GM21381 (cell line): ENCODE results near the gene CNTN5.

Experiments used
- ATAC-seq: cut with Tn5 transposase; IDR thresholded peaks from one replicate; pipeline ENCODE4 v1.9.1; 2021; ENCODE audit warnings: mild to moderate bottlenecking, moderate library complexity; ENCODE audit not compliant: unreplicated experiment

CNTN5 gene

DNA sequence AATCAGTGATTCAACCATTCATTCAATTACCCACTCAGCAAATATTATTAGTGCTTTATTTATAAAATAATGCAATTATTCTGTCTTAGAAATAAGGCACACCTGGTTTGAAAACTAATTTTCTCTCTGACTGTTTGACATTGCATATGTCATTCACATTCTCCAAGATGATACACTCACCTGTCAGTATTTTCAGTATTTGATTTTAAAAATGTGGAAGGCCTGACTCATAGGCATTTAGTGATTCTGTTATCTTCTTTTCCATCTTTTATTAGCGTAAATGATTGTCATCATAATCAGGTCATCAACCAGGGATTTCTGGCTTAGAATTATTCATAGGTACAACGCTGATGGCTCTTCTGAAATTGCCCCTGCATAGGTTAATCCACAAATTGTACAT lies 480.9 kb downstream of the CNTN5 start:
- no peak for ATAC-seq

DNA sequence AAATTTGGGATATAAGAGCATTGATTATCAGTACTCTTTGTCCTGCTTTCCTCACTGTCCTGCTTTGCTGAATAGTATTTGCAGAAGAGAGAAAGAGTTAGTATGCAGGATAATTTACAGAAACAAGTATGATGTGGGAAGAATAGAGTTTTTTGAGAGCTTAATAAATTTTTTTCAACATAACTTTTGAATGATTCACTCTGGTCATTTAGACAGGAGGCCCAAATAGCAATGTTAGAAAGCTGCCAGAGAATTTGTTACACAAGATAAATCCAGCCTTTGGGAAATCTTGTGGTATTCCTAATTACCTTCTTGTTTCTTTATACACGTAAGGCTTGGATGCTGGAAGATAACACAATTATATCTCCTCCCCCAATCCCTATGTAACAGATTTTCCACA lies 484.6 kb downstream of the CNTN5 start:
- ATAC-seq, result no peak

- no peak for ATAC-seq
Measured at GRCh38 chr11:99505831-99506230, 485.1 kb downstream of the CNTN5 start.

- ATAC-seq, result no peak
Measured at GRCh38 chr11:99509863-99510262, 489.1 kb downstream of the CNTN5 start.

GRCh38 chr11:99513368-99513767 lies 492.6 kb downstream of the CNTN5 start:
- no peak for ATAC-seq

GRCh38 chr11:99519095-99519494 lies 498.3 kb downstream of the CNTN5 start:
- no peak for ATAC-seq

DNA sequence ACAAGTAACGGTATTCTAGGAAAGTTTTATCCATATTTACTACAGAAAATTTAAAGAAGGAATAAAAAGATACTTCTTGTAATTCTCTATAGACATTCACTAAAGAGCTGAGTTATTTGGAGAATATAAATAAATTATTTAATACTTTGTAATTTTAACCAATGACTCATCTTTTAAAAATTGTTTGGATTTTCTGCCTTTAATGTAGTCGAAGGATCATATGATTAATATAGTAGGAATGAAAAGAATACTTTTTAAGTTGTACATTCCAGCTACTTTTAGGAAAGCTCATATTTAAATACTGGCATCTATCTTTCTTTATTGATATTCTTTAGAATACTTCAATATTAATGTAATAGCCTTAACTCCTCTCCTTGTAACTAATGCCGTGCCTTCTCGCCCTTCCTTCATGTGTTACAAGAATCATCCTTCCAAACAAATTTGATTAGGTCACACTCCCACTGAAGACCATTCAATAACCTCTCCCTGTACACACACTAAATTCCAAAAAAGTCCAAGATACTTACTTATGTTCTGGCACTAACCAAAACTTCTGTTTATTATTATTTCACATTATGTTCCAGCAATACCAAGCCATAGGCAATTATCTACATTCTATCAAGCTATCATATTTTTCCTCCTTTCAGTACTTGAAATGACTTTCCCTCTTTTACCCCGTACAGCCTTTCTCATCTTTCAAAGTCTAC lies 501.9 kb downstream of the CNTN5 start:
- ATAC-seq, result no peak

GRCh38 chr11:99531468-99531867 lies 510.7 kb downstream of the CNTN5 start:
- ATAC-seq, result no peak

- peak; percentile 67 for ATAC-seq
Measured at GRCh38 chr11:99534812-99535211, 514.1 kb downstream of the CNTN5 start.

DNA sequence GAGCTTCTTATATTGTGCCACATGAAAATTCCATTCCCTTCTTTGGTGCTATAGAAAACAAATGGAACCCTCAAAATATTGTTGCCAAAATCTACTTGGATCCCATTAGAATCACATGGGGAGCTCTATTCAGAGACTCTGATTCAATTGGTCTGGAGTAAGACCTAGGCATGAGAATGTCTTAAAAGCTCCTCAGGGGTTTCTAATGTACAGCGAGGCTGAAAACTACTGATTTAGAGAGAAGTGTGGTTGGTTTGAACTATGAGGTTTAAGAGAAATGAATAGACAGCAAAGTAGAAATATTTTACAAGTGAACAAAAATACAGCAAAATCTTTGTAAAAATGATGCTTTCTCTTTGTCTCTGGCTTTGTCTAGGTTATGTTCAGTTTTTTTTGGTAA lies 514.7 kb downstream of the CNTN5 start:
- ATAC-seq, result peak; percentile 67

- peak; percentile 79 for ATAC-seq
Measured at GRCh38 chr11:99535819-99536218, 515.1 kb downstream of the CNTN5 start.

- ATAC-seq, result no peak
Measured at GRCh38 chr11:99537681-99538080, 516.9 kb downstream of the CNTN5 start.

- no peak for ATAC-seq
Measured at GRCh38 chr11:99545616-99546015, 524.9 kb downstream of the CNTN5 start.

DNA sequence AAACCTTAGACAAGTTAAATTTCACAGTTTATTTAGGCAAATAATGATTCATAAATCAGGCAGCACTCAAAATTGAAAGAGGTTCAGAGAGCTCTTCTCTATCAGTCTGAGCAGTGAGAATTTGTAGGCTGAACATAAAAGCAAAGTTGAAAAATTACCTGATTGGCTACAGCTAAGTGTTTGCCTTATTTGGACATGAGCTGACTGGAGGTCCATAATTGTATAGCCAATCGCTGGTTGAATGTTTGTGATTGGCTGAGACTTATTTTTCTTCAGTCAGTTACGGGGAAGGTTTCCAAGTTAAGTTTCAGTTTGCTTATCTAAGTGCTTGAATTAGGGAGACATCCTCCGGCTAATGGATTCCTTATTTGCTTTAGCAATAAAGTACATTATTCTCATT lies 527.5 kb downstream of the CNTN5 start:
- ATAC-seq, result no peak

DNA sequence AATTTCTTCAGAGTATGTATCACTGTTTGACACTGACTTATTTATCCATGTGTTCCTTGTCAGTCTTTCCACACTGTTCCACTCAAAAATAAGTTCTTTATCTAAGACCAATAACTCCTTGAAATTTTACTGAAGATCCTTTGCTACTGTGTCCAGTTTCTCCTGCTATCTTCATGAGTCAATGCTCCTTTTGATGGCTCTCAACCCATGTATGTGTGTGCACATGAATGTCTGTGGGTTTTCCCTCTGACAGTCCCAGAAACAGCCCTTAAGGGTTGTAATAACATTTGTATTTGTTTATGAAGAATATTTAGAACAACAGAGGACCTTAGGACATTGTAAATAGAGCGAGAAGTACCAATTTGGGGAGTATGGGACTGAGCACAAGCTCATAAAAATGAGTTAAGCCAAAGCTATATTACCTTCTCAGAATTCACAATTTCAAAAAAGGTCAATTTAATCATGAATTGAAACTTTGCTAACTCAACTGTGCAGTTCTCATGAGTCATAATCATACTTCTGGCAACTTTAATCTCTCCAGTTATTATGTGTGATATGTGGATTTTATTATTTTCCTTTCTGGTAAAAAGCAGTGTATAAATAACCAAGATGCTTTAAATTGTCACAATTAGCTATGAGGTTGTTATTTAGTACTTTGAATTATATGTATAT lies 533.6 kb downstream of the CNTN5 start:
- ATAC-seq, result no peak

DNA sequence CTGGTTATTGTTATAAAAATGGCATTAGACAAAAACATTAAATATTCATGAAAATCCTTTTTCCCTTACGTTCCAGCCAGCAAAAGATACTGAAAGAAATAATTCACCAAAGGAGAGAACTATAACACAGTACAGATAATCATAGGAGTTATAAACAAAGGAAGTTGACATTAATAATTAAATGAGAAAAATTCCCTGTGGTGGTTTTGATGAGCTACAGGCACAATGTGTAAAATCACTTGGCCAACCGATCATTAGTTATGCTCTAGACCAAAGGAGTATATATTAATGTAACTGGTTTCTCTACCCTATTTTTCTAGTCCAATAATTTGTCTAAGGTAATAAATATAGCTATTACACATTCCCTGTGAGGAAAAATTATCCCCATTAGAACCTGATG lies 534.7 kb downstream of the CNTN5 start:
- no peak for ATAC-seq

GRCh38 chr11:99565333-99565732 lies 544.6 kb downstream of the CNTN5 start:
- ATAC-seq, result no peak

- no peak for ATAC-seq
Measured at GRCh38 chr11:99567334-99567956, 546.7 kb downstream of the CNTN5 start.

- no peak for ATAC-seq
Measured at GRCh38 chr11:99568808-99569207, 548.1 kb downstream of the CNTN5 start.

GRCh38 chr11:99571094-99571493 lies 550.3 kb downstream of the CNTN5 start:
- ATAC-seq, result peak; percentile 76

DNA sequence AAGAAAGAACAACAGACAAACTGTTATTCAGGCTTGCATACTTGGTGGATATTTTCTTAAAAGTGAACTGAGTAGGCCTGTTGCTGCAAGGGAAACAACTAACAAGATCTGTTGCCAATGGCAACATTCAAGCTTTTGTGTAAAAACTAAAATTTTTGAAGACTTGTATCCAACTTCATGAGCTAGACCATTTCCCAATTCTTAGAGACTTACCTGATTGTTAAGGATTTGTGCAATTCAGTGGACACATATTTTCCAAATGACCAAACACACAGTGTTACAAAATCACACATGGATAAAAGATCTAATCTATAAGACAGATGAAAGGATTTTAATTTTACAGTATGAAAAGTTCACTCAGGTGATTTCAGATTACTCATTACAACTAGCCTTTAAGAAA lies 564.1 kb downstream of the CNTN5 start:
- no peak for ATAC-seq

GRCh38 chr11:99585606-99586005 lies 564.9 kb downstream of the CNTN5 start:
- ATAC-seq, result no peak
